Pancreas (tissue), 10 donors: ENCODE results near the gene IFI30. TPM values are rescaled to one million over a fixed set of nuclear protein-coding genes. Genes with fewer than 3 reads are reported as not detected.
"Not testable (repeated sequence)": the region's sequence is repeated elsewhere in the genome, so short reads cannot be mapped to it uniquely, and the experiment has no call there.

Source experiments
- ATAC-seq, 4 donors: fragments of 200-7000 bp; cut with Tn5 transposase; one replicate each; pipeline versions ENCODE4 v1.8.0 to v1.9.1; 2020; ENCODE audit warnings: mild to moderate bottlenecking in 4 of 4, moderate library complexity in 4 of 4
- DNase-seq, 6 donors: peaks; one replicate each; pipeline ENCODE4 v3.0.0-alpha.2; 2020
- FAIRE-seq: peaks from 2 replicates; lab custom pipeline; 2012; peaks lifted over from hg19 to GRCh38; lab: Jason Lieb, UNC
- H3K27ac ChIP-seq, 4 donors: fragments of 200-600 bp; sonication (generic); 1 replicate in 3 of 4; 2 replicates in 1 of 4; pipeline versions ENCODE4 v1.5.0 to v1.8.0; 2020
- H3K27me3 ChIP-seq, 4 donors: fragments of 200-600 bp; one replicate each; pipeline ENCODE4 v1.8.0; 2021
- H3K36me3 ChIP-seq, 3 donors: fragments of 200-600 bp; sonication (generic) in 1 of 3; one replicate each; pipeline versions ENCODE4 v1.5.0 to v1.8.0; 2020 to 2021
- H3K4me1 ChIP-seq, 3 donors: fragments of 200-600 bp; one replicate each; pipeline ENCODE4 v1.8.0; 2021
- H3K4me3 ChIP-seq, 4 donors: fragments of 200-600 bp; sonication (generic) in 2 of 4; one replicate each; pipeline versions ENCODE4 v1.5.0 to v1.8.0; 2020 to 2021
- H3K9me3 ChIP-seq, 4 donors: fragments of 200-600 bp; one replicate each; pipeline ENCODE4 v1.8.0; 2021
- CTCF ChIP-seq, 4 donors: fragments of 200-600 bp; sonication (generic) in 3 of 4; IDR thresholded peaks; one replicate each; pipeline versions ENCODE4 v1.5.0 to v1.8.0; 2021; ENCODE audit warnings: antibody characterized with exemption in 4 of 4
- WGBS, 2 donors: extraction: QIAGEN DNeasy Blood & Tissue Kit; methylation state at CpG; one replicate each; pipeline ENCODE4 v1.1.7; 2013; 5-methylcytosine and 5-hydroxymethylcytosine counted together
- intact Hi-C, 3 donors: fragments of 100-400 bp; cut with DNase I; formaldehyde crosslinking; loops; one replicate each; pipeline versions ENCODE4 v1.11.1 to v1.14.2; 2022
- polyA plus RNA-seq, 2 donors: library from polyadenylated mRNA; stranded (reverse); fragments of 200-250 nt; gene quantifications; one replicate each; pipeline ENCODE4 v1.2.3, GENCODE V29; 2013
- total RNA-seq, 6 donors: library from RNA; stranded (reverse); fragmentation: NEBNext Ultra II Directional in 4 of 6; extraction: Animal tissue kit (Norgen Biotek cat#: 25700) in 4 of 6; gene quantifications; one replicate each; pipeline versions ENCODE4 v1.2.1 to v1.2.4, GENCODE V29; 2021 to 2023
- donor health status: healthy with polysubstance abuse.
- donor health status: DM: no; HTN: no; CAD: no; lungs with moderate emphysema.
- donor health status: DM: no; HTN: no; CAD: no.
- donor health status: control.
- donor health status: control.
- donor health status: Bipolar disorder and iron deficiency.
- donor health status: DM: yes; HTN: yes; CAD: no.
- donor health status: DM: no; HTN: no; CAD: no.
- donor health status: DM: no; HTN: no; CAD: no.
- donor health status: DM: yes; HTN: yes; CAD: no.

The IFI30 gene
- total and polyA plus RNA-seq, 8 donors, result 12.2 to 108 (median 21.8) TPM

- Histone ChIP-seq H3K27ac (no peak overlapping the region), H3K27me3 (no peaks in the 10 kb centered on the region), H3K4me1 (peaks cover 13 to 29% (median 16%) of the 10 kb centered on the region in 3 donors), H3K36me3 (peaks cover 0 to 8% (median 7%) of the 10 kb centered on the region in 3 donors), H3K9me3 (no peaks in the 10 kb centered on the region), H3K4me3 (no peak overlapping the region)
- intact Hi-C loops, result no loop called here
- FAIRE-seq, result no peak
- DNase-seq, result no peak
- 85 to 90% methylated on average over 4 of the region's 4 CpGs for WGBS, 2 donors
- ATAC-seq, result no peak
- no peak for TF ChIP-seq CTCF (IDR thresholded peaks at IDR 0.05)
Observed at GRCh38 chr19:18158467-18158866, 15.1 kb upstream of the IFI30 start.

DNA sequence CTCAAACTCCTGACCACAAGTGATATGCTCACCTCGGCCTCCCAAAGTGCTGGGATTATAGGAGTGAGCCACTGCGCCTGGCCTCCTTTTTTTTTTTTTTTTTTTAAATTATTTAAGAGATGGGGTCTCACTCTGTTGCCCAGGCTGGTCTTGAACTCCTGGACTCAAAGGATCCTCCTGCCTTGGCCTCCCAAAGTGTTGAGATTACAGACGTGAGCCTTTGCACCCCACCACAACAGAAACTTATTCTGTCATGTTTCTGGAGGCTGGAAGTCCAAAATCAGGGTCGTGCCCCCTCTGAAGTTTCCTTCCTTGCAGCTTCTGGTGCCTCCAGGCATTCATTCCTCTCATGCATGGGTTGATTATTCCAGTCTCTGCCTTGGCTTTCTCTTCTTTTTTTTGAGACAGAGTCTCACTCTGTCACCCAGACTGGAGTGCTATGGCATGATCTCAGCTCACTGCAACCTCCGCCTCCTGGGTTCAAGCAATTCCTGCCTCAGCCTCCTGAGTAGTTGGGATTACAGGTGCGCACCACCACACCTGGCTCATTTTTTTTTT, 14.5 kb upstream of the IFI30 start:
- ATAC-seq, H3K9me3 ChIP-seq, FAIRE-seq, H3K27ac ChIP-seq, H3K36me3 ChIP-seq, H3K4me3 ChIP-seq, DNase-seq, intact Hi-C loops, H3K27me3 ChIP-seq: not testable (repeated sequence)
- 92 to 93% methylated on average over 6 of the region's 6 CpGs for whole genome bisulfite sequencing, 2 donors
- H3K4me1 ChIP-seq, result peaks cover 13 to 28% (median 16%) of the 10 kb centered on the region in 3 donors

- no peak for TF ChIP-seq CTCF (IDR thresholded peaks at IDR 0.05)
- DNase-seq, result peak in 1 of 6 donors; percentile 11
- no peaks in the 10 kb centered on the region for H3K9me3 ChIP-seq
- no peak overlapping the region for H3K27ac ChIP-seq
- FAIRE-seq, result no peak
- intact Hi-C loops, result loop anchor here in 1 of 3 donors (10.0 kb wide), 1 partner anchor 45 kb away; no protein-coding TSS in a partner anchor
- ATAC-seq, result no peak
- no peak overlapping the region for H3K4me3 ChIP-seq
- peaks cover 0 to 10% (median 9%) of the 10 kb centered on the region in 3 donors for H3K36me3 ChIP-seq
- 92 to 96% methylated on average over 10 of the region's 10 CpGs for WGBS, 2 donors
- H3K4me1 ChIP-seq, result peaks cover 13 to 23% (median 16%) of the 10 kb centered on the region in 3 donors
- no peaks in the 10 kb centered on the region for H3K27me3 ChIP-seq
Observed at GRCh38 chr19:18159810-18160209, 13.8 kb upstream of the IFI30 start.

DNA sequence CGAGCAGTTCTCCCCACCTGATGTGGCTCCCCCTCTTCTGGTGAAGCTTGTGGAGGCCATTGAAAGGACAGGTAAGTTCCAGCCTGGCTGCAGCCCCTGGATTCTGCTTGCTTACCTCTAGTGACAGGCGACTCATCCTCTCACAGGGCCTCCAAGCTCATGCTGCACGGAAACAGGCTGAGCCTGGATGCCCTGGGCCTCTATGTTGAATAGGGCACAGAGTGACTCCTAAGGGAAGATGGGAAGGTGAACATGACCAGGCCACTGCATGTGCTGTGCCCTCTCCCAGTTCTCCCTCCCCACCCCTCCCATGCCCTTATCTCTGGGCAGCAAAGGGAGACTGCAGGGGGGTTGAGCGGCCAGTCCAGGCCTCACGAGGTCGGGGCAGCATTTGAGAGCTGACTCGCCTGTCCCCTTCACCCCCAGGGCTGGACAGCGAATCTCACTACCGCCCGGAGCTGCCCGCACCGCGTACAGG, 13.1 kb upstream of the IFI30 start:
- 48 to 56% methylated on average over 12 to 13 of the region's 13 CpGs for WGBS, 2 donors
- Histone ChIP-seq H3K27me3 (no peaks in the 10 kb centered on the region), H3K36me3 (peaks cover 0 to 10% (median 9%) of the 10 kb centered on the region in 3 donors), H3K27ac (peak overlapping the region in 3 of 4 donors; percentile 57 to 70 (median 60)), H3K4me1 (peaks cover 13 to 23% (median 16%) of the 10 kb centered on the region in 3 donors), H3K9me3 (no peaks in the 10 kb centered on the region), H3K4me3 (peak overlapping the region in 3 of 4 donors; percentile 5 to 47 (median 30))
- intact Hi-C loops, result loop anchor here in 1 of 3 donors (10.0 kb wide), 1 partner anchor 46 kb away; no protein-coding TSS in a partner anchor
- TF ChIP-seq CTCF (IDR thresholded peaks at IDR 0.05), result no peak
- ATAC-seq (peak; percentile 1 to 11 (median 6)), DNase-seq (peak in 1 of 6 donors; percentile 46), FAIRE-seq (no peak)

- peaks cover 0 to 14% (median 10%) of the 10 kb centered on the region in 3 donors for H3K36me3 ChIP-seq
- WGBS, 2 donors, result 1 to 3% methylated on average over 26 to 66 of the region's 66 CpGs
- H3K4me3 ChIP-seq, result peak overlapping the region in 3 of 4 donors; percentile 5 to 47 (median 30)
- no peaks in the 10 kb centered on the region for H3K27me3 ChIP-seq
- TF ChIP-seq CTCF (IDR thresholded peaks at IDR 0.05), result peak; percentile 27 to 54 (median 40)
- no peaks in the 10 kb centered on the region for H3K9me3 ChIP-seq
- ATAC-seq (peak; percentile 78 to 84 (median 80)), FAIRE-seq (no peak), DNase-seq (peak; percentile 58 to 97 (median 84))
- H3K27ac ChIP-seq, result peak overlapping the region; percentile 53 to 70 (median 58)
- H3K4me1 ChIP-seq, result peaks cover 10 to 23% (median 16%) of the 10 kb centered on the region in 3 donors
- intact Hi-C loops, result loop anchor here in 1 of 3 donors (10.0 kb wide), 1 partner anchor 46 kb away; no protein-coding TSS in a partner anchor
Observed at GRCh38 chr19:18160971-18161635, 12.5 kb upstream of the IFI30 start.
